Progenitor cell of endocrine pancreas (in vitro differentiated cells): ENCODE data around the gene CHFR. TPM values are rescaled to one million over a fixed set of nuclear protein-coding genes. Genes with fewer than 3 reads are reported as not detected.
"Not testable (repeated sequence)": the region's sequence is repeated elsewhere in the genome, so short reads cannot be mapped to it uniquely, and the experiment has no call there.

Source experiments
- DNase-seq: peaks from one replicate; pipeline ENCODE4 v3.0.0; 2021; ENCODE audit warnings: low spot score; ENCODE audit not compliant: unreplicated experiment
- H3K27ac Mint-ChIP-seq: 2 replicates; pipeline ENCODE4 v1.8.0; 2021; ENCODE audit warnings: mild to moderate bottlenecking, moderate library complexity, mixed read lengths
- H3K27me3 Mint-ChIP-seq: 2 replicates; pipeline ENCODE4 v1.8.0; 2021; ENCODE audit warnings: mixed read lengths
- H3K36me3 Mint-ChIP-seq: 2 replicates; pipeline ENCODE4 v1.8.0; 2022; ENCODE audit warnings: mixed read lengths; ENCODE audit not compliant: insufficient read depth
- H3K4me1 Mint-ChIP-seq: 2 replicates; pipeline ENCODE4 v1.8.0; 2021; ENCODE audit warnings: low read depth, mixed read lengths
- H3K4me3 Mint-ChIP-seq: 2 replicates; pipeline ENCODE4 v1.8.0; 2021; ENCODE audit warnings: low read depth, mild to moderate bottlenecking, moderate library complexity, mixed read lengths
- H3K9me3 Mint-ChIP-seq: 2 replicates; pipeline ENCODE4 v1.8.0; 2021; ENCODE audit warnings: low read depth, mixed read lengths
- CTCF ChIP-seq: fragments of 200-600 bp; sonication (generic); IDR thresholded peaks from one replicate; pipeline ENCODE4 v1.5.0; 2021; ENCODE audit warnings: antibody characterized with exemption, mild to moderate bottlenecking; ENCODE audit not compliant: unreplicated experiment
- long read RNA-seq: library from polyadenylated mRNA; unstranded; transcript quantifications from one replicate; pipeline ENCODE4 v2.0.0, GENCODE V29; 2020
- total RNA-seq: library from RNA; stranded (reverse); gene quantifications from 2 replicates; pipeline ENCODE4 v1.2.1, GENCODE V29; 2021

Gene CHFR, protein sequence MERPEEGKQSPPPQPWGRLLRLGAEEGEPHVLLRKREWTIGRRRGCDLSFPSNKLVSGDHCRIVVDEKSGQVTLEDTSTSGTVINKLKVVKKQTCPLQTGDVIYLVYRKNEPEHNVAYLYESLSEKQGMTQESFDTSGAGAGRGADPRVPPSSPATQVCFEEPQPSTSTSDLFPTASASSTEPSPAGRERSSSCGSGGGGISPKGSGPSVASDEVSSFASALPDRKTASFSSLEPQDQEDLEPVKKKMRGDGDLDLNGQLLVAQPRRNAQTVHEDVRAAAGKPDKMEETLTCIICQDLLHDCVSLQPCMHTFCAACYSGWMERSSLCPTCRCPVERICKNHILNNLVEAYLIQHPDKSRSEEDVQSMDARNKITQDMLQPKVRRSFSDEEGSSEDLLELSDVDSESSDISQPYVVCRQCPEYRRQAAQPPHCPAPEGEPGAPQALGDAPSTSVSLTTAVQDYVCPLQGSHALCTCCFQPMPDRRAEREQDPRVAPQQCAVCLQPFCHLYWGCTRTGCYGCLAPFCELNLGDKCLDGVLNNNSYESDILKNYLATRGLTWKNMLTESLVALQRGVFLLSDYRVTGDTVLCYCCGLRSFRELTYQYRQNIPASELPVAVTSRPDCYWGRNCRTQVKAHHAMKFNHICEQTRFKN
- 48.1 and 51.4 TPM in 2 replicates for total RNA-seq
- long read RNA-seq, transcript CHFR-205 (18 exons, 3,250 nt) = major isoform, 11 of 67 reads
- long read RNA-seq, partial matches to known transcripts = 15 of 67 reads
- long read RNA-seq, other reads (novel, unspliced or antisense) = 37 of 67 reads

- Mint-ChIP-seq H3K4me1 (peaks cover 4% of the 10 kb centered on the region), H3K4me3 (peak within 1 kb of the TSS; percentile 99), H3K27me3 (peaks cover 20% of the 10 kb centered on the region), H3K36me3 (peaks cover 9% of the 10 kb centered on the region), H3K9me3 (peaks cover 4% of the 10 kb centered on the region), H3K27ac (peak within 1 kb of the TSS; percentile 99)
- TF ChIP-seq CTCF = no peak
- DNase-seq = peak; percentile 86
Measured at GRCh38 chr12:132887513-132888351, at the start of gene CHFR. CHFR (minus strand) TSS chr12:132887605; CDS start chr12:132887328, 277 bp downstream.

- H3K27ac Mint-ChIP-seq, DNase-seq, H3K27me3 Mint-ChIP-seq, H3K4me1 Mint-ChIP-seq, H3K4me3 Mint-ChIP-seq: not testable (repeated sequence)
- Mint-ChIP-seq H3K9me3 (peaks cover 56% of the 10 kb centered on the region), H3K36me3 (peaks cover 70% of the 10 kb centered on the region)
Measured at GRCh38 chr12:132936921-132937320, 49.5 kb upstream of the CHFR start.

- peaks cover 70% of the 10 kb centered on the region for H3K36me3 Mint-ChIP-seq
- peaks cover 55% of the 10 kb centered on the region for H3K9me3 Mint-ChIP-seq
- H3K27ac Mint-ChIP-seq = no peak overlapping the region
- no peak for TF ChIP-seq CTCF
- DNase-seq = no peak
- H3K4me1 Mint-ChIP-seq = no peaks in the 10 kb centered on the region
- H3K27me3 Mint-ChIP-seq = no peaks in the 10 kb centered on the region
- H3K4me3 Mint-ChIP-seq = no peak overlapping the region
Measured at GRCh38 chr12:132936163-132936562, 48.8 kb upstream of the CHFR start.

- no peaks in the 10 kb centered on the region for H3K27me3 Mint-ChIP-seq
- no peak for TF ChIP-seq CTCF
- no peak for DNase-seq
- H3K4me3 Mint-ChIP-seq = no peak overlapping the region
- H3K27ac Mint-ChIP-seq = peak overlapping the region; percentile 76
- H3K9me3 Mint-ChIP-seq = peaks cover 73% of the 10 kb centered on the region
- peaks cover 86% of the 10 kb centered on the region for H3K36me3 Mint-ChIP-seq
- no peaks in the 10 kb centered on the region for H3K4me1 Mint-ChIP-seq
Measured at GRCh38 chr12:132926415-132926833, 39.0 kb upstream of the CHFR start.

- no peak for DNase-seq
- Mint-ChIP-seq H3K27me3 (no peaks in the 10 kb centered on the region), H3K27ac (peak overlapping the region; percentile 76), H3K4me3 (no peak overlapping the region), H3K9me3 (peaks cover 72% of the 10 kb centered on the region), H3K36me3 (peaks cover 85% of the 10 kb centered on the region), H3K4me1 (no peaks in the 10 kb centered on the region)
- no peak for TF ChIP-seq CTCF
Measured at GRCh38 chr12:132925597-132926414, 38.4 kb upstream of the CHFR start.
